Smooth muscle cell (in vitro differentiated cells): ENCODE data around the gene MLYCD. TPM values are rescaled to one million over a fixed set of nuclear protein-coding genes. Genes with fewer than 3 reads are reported as not detected.

Experiments
- DNase-seq: peaks from one replicate; lab custom pipeline; 2025; ENCODE audit not compliant: unreplicated experiment; lab: John Stamatoyannopoulos, UW
- H2AFZ ChIP-seq: fragments of 200-600 bp; sonication (generic); 2 replicates; pipeline ENCODE4 v1.6.0; 2016; ENCODE audit warnings: antibody characterized with exemption, low read depth, mild to moderate bottlenecking
- H3F3A ChIP-seq: fragments of 200-600 bp; sonication (generic); 2 replicates; pipeline ENCODE4 v1.6.0; 2017; ENCODE audit warnings: antibody characterized with exemption, low read depth
- H3K27ac ChIP-seq: fragments of 200-600 bp; sonication (generic); 2 replicates; pipeline ENCODE4 v1.5.1; 2016; ENCODE audit warnings: low read depth, mild to moderate bottlenecking
- H3K27me3 ChIP-seq: fragments of 200-600 bp; sonication (generic); 2 replicates; pipeline ENCODE4 v1.6.1; 2016; ENCODE audit warnings: low read depth, mild to moderate bottlenecking
- H3K36me3 ChIP-seq: fragments of 200-600 bp; sonication (generic); 2 replicates; pipeline ENCODE4 v1.5.1; 2016; ENCODE audit warnings: low read depth
- H3K4me1 ChIP-seq: fragments of 200-600 bp; sonication (generic); 2 replicates; pipeline ENCODE4 v1.5.1; 2016; ENCODE audit warnings: low read depth
- H3K4me2 ChIP-seq: fragments of 200-600 bp; sonication (generic); 2 replicates; pipeline ENCODE4 v1.6.0; 2016; ENCODE audit warnings: mild to moderate bottlenecking
- H3K4me3 ChIP-seq: fragments of 200-600 bp; sonication (generic); 2 replicates; pipeline ENCODE4 v1.5.1; 2016; ENCODE audit warnings: mild to moderate bottlenecking
- H3K79me2 ChIP-seq: fragments of 200-600 bp; sonication (generic); 2 replicates; pipeline ENCODE4 v1.6.0; 2016; ENCODE audit warnings: low read depth, mild to moderate bottlenecking
- H3K9ac ChIP-seq: fragments of 200-600 bp; sonication (generic); 2 replicates; pipeline ENCODE4 v1.6.0; 2016; ENCODE audit warnings: low read depth
- H3K9me3 ChIP-seq: fragments of 200-600 bp; sonication (generic); replicated peaks from 2 replicates; pipeline ENCODE4 v1.5.1; 2016; ENCODE audit warnings: low read depth
- H4K20me1 ChIP-seq: fragments of 200-600 bp; sonication (generic); 2 replicates; pipeline ENCODE4 v1.6.0; 2016; ENCODE audit warnings: low read depth
- CTCF ChIP-seq: fragments of 200-600 bp; sonication (generic); IDR thresholded peaks from 2 replicates; pipeline ENCODE4 v1.5.1; 2017; ENCODE audit warnings: borderline replicate concordance, mild to moderate bottlenecking, antibody characterized with exemption; ENCODE audit not compliant: insufficient read depth, poor library complexity, severe bottlenecking
- WGBS: methylation state at CpG from one replicate; pipeline ENCODE4 v1.1.7; 2016; ENCODE audit warnings: low lambda C conversion rate; 5-methylcytosine and 5-hydroxymethylcytosine counted together
- polyA plus RNA-seq: library from polyadenylated mRNA; unstranded; fragments of >200 nt; fragmentation: Nextera tagmentation; extraction: Ambion mirVana; gene quantifications from 2 replicates; pipeline ENCODE4 v1.2.1, GENCODE V29; 2016
- total RNA-seq: library from RNA; depleted of rRNA; stranded (reverse); fragments of >200 nt; gene quantifications from 2 replicates; pipeline ENCODE4 v1.2.3, GENCODE V29; 2014

Gene MLYCD
- total and polyA plus RNA-seq, 2 experiments from 2014 or later: 1.2 to 1.6 TPM

GRCh38 chr16:83926726-83927397 lies 27.9 kb downstream of the MLYCD start:
- Histone ChIP-seq H3K4me1 (peaks cover 8% of the 10 kb centered on the region), H3K79me2 (no peaks in the 10 kb centered on the region), H4K20me1 (peaks cover 4% of the 10 kb centered on the region), H3K9ac (peak overlapping the region; percentile 6), H3K36me3 (no peaks in the 10 kb centered on the region), H2AFZ (no peak overlapping the region), H3K27ac (peak overlapping the region; percentile 79), H3F3A (peaks cover 16% of the 10 kb centered on the region), H3K4me3 (peak overlapping the region; percentile 39), H3K9me3 (no peaks in the 10 kb centered on the region), H3K4me2 (peak overlapping the region; percentile 82), H3K27me3 (no peaks in the 10 kb centered on the region)
- peak; percentile 26 for DNase-seq
- peak; percentile 94 for TF ChIP-seq CTCF
- 10% methylated on average over 35 of the region's 35 CpGs for WGBS

GRCh38 chr16:83928341-83929055 lies 29.6 kb downstream of the MLYCD start:
- 65% methylated on average over 16 of the region's 16 CpGs for WGBS
- no peaks in the 10 kb centered on the region for H3K79me2 ChIP-seq
- H3K27me3 ChIP-seq: no peaks in the 10 kb centered on the region
- H3K4me1 ChIP-seq: peaks cover 8% of the 10 kb centered on the region
- H3K4me3 ChIP-seq: no peak overlapping the region
- peaks cover 16% of the 10 kb centered on the region for H3F3A ChIP-seq
- TF ChIP-seq CTCF: no peak
- H2AFZ ChIP-seq: no peak overlapping the region
- DNase-seq: no peak
- H3K9ac ChIP-seq: no peak overlapping the region
- H4K20me1 ChIP-seq: peaks cover 4% of the 10 kb centered on the region
- no peaks in the 10 kb centered on the region for H3K9me3 ChIP-seq
- peak overlapping the region; percentile 37 for H3K4me2 ChIP-seq
- H3K36me3 ChIP-seq: no peaks in the 10 kb centered on the region
- peak overlapping the region; percentile 79 for H3K27ac ChIP-seq

GRCh38 chr16:83929811-83930555 lies 31.1 kb downstream of the MLYCD start:
- H3K9me3 ChIP-seq: no peaks in the 10 kb centered on the region
- H3K79me2 ChIP-seq: no peaks in the 10 kb centered on the region
- no peaks in the 10 kb centered on the region for H3K27me3 ChIP-seq
- DNase-seq: no peak
- H2AFZ ChIP-seq: no peak overlapping the region
- H4K20me1 ChIP-seq: peaks cover 4% of the 10 kb centered on the region
- peaks cover 16% of the 10 kb centered on the region for H3F3A ChIP-seq
- H3K4me2 ChIP-seq: peak overlapping the region; percentile 47
- H3K27ac ChIP-seq: no peak overlapping the region
- H3K4me1 ChIP-seq: peaks cover 18% of the 10 kb centered on the region
- H3K36me3 ChIP-seq: no peaks in the 10 kb centered on the region
- 49% methylated on average over 17 of the region's 17 CpGs for WGBS
- TF ChIP-seq CTCF: no peak
- no peak overlapping the region for H3K9ac ChIP-seq
- H3K4me3 ChIP-seq: no peak overlapping the region
